NCI-H2029 (cell line): ENCODE measurements around the gene LDB2.
"Not testable (repeated sequence)": the region's sequence is repeated elsewhere in the genome, so short reads cannot be mapped to it uniquely, and the experiment has no call there.

Experiments used
- DNase-seq: peaks from one replicate; lab custom pipeline; 2025; lab: John Stamatoyannopoulos, UW

LDB2 gene

DNA sequence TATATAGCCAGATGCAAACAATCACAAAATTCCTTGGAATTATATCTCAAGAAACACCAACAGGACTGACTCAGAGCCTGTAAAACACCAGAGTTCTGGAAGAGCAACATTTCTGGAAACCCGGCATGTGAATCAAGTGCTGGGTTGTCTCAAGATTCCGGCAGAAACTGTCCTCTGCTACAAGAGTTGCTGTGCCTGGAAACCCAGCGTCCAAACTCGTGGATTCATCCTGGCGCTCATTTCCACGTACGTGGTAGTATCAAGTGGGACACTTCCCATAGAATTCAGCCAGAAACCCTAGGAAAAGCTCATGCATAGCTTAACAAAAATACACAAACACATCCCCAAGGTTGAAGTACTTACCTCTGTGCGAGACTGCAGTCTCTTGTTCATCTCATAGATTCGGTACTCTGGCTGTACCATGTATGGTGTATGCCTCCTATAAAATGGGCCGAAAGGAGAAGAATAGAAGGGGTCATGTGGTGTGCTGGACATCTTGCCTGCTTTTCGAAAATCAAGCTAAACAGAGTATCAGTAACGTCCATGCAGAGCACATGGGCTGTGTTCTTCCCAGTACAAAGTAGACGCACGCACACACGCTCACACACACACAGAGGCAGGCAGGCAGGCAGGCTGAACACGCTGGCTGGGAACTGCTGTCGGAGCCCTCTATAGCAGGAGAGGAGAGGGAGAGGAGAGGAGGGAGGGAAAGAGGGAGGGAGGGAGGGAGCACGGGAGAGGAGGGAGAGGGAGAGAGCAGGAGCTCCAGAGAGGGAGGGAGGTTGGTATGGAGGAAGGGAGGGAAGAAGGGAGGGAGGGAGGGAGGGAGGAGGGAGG is at the start of gene LDB2:
TSS of gene LDB2 (minus strand) at position 655 of the 837 bp plus-strand sequence.
- DNase-seq: no peak

DNA sequence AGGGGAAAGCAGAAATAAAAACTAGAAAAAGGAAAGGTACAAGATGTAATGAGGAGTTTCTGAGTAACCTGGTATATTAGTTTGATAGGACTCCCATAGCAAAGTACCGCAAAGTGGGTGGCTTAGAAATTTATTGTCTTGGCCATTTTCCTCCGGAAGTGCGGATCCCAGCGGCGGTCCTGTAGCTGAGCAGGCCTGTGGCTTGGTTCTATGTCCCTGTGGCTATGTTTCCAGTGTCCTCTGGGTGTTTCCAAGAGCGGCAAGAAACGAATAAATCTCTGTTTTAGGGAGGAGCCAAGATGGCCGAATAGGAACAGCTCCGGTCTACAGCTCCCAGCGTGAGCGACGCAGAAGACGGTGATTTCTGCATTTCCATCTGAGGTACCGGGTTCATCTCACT is 44.0 kb upstream of the LDB2 start:
- no peak for DNase-seq

DNA sequence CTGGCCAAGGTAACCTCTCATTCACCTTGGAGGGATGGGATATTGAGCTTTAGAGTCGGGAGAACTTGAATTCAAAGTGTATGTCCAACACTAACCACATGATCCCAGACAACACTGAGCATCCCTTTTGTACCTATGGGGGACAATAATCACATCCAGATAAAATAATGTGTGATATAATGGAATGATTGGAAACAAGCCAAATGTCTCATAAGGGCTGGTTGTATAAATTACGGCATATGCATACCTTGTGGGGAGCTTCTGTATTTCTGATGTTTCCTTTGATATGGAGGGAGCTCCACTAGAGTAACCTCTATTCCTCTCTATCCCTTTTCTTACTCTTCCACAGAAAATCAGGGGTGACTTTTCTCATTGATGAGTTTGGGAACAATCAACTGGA is 40.7 kb upstream of the LDB2 start:
- no peak for DNase-seq

DNA sequence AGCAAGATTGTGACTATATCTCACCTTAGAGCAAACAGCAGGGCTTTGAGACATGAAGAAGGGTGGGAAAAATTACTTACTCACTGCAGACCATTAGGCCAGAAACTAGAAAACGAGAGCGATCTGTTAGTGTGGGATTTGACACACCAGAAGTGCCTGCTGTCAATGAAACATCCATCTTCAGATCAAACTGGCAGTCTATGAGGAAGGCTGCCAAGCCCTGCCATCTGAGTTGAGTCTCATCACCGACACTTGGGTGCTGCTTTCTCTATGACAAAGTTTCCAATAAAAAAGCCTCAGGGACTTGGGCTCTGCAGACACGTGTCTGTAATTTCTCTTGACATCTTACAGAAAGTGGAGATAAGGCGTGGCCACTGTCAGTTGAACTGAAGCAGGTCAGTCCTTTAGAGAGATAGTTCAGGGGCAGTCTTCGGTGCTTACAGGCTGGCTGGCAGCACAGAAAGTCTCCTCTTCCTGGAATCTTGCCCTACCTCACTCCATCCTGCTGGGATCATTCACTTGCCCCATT is 40.1 kb upstream of the LDB2 start:
- no peak for DNase-seq

DNA sequence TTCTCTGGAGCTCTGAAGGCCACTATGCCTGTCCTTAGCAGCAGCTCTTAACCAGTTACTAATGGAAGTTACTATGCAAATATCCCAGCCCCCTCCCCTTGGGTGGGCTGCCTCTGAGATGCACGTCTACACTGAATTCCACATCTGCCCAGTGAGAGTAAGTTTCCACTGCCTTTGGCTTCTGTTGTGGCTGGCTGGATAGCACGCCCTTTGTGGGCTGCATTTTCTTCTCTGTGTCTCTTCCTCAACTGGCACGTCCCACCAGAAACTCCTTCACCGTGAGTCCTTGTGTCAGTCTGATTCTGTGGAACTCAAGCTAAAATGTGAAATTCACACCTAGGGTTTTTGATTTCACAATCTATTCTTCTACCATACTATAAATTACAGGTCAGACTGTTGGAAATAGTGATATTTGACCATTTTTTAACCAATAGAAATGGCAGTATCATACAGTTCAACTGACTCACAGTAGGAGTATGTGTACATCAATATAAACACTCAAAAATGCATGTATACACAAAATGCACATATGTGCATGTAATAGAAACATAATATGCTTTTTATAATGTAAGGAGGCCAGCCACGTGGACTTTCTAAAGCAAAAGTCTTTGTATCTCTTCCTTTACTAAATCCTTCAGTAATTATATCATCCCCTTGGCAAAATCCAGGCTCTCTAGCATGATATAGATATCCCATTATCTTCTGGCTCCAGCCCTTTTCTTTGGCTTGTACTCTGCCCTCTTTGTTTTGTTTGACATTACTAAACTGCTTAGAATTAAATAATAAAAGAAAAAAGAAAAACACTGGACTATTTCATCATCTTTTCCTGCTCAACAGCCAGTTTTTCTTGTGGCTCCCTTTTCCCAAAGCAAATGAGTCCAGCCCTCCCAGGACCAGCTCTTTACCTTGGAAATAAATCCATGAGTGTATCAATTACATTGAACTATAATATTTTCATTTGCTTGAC is 33.2 kb upstream of the LDB2 start:
- DNase-seq: no peak

DNA sequence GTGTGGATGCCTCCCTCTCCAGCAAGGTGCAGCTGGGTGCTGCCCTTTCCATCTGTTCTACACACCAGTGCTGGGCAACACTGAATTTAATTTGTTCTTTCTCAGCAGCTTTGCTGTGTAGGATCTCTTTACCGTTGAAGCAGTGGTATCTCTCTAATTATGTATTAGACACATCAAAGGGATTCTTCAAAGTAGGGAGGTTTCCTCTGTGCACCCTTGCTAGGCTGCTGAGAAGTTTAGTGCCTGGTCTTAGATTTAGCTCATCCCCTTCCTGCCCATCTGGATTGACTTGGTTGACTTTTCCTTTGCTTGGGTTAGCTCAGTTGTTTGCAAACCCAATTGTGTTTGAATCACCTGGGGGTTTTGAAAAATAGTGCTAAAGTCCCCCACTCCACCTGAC is 27.8 kb upstream of the LDB2 start:
- DNase-seq: no peak

DNA sequence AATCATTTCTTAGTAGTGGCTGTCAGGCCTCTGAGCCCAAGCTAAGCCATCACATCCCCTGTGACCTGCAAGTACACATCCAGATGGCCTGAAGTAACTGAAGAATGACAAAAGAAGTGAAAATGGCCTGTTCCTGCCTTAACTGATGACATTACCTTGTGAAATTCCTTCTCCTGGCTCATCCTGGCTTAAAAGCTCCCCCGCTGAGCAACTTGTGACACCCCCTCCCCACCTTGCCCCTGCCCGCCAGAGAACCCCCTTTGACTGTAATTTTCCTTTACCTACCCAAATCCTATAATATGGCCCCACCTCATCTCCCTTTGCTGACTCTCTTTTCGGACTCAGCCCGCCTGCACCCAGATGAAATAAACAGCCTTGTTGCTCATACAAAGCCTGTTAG is 20.3 kb upstream of the LDB2 start:
- DNase-seq: not testable (repeated sequence)

DNA sequence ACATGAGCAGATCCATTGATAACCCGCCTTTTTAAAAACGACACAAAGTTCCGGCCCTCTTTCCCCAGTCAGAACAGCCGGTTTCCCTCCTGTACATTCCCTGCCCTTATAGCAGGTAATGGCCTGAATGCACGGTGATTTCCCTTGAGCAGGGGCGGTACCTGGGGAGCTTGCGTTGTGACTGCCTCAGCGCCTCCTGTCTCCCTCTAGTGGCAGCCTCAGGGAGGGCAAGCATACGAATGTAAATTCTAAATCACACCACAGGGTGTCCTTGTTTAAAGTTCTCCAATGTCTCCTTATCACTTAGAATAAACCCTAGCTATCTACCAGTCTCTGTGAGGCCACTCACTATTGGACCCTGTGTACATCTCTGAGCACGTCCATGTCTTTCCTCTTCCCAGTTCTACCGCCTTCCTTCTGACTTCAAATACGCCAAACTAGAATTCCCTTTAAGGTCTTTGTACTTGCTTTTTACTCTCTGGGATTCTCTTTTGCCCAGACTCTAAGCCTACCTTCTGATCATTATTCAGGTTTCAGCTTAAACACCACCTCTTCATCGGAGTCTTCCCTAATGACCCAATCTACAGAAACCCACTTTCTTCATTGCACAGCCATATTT is 18.4 kb upstream of the LDB2 start:
- peak; percentile 10 for DNase-seq

DNA sequence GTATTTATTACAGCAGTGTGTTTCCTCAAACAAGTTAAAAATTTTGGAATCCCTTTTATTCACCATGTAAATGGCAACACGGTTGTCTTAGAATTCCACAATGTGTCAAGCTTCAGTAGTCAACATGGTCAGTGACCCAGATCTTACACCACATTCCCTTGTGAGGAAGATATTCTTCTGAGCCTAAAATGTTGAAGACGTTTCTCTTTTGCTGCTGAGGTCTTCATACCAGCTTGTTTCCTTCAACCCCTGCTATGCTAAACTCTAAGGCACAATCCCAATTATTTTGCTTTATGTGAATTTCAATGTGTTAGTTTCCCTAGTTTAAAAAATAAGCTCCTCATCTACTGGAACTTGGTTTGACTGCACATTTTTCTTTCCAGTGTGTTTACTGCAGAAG is 17.6 kb upstream of the LDB2 start:
- DNase-seq: no peak

DNA sequence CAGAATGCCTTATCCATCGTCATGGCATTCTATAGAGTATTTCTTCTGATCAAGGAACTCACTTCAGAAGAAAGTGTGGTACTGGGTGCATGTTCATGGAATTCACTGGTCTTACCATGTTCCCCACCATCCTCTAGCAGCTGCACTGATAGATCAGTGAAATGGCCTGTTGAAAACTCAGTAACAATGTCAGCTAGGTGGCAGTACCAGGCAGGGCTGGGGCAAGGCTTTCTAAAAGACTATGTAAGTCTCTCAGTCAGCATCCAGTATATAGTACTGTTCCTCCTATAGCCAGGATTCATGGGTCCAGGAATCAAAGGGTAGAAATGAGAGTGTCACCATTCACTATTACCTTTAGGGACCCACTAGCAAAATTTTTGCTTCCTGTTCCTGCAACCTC is 15.8 kb upstream of the LDB2 start:
- no peak for DNase-seq

DNA sequence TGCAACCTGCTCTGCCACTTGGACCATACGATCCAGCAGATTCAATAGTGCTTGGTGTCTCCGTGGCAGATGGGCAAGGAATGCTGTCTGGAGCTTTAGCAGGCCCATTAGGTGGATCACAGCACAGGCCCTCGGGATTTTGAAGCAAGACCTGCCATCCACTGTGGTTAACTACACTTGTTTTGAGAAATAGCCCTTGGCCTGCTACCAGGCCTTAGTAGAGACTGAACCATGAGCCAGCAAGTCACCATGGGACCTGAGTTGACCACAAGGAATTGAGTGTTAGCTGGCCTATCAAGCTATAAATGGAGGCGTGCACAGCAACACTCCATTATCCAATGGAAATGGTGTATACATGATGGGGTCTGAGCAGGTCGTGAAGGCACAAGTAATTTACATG is 14.5 kb upstream of the LDB2 start:
- no peak for DNase-seq

DNA sequence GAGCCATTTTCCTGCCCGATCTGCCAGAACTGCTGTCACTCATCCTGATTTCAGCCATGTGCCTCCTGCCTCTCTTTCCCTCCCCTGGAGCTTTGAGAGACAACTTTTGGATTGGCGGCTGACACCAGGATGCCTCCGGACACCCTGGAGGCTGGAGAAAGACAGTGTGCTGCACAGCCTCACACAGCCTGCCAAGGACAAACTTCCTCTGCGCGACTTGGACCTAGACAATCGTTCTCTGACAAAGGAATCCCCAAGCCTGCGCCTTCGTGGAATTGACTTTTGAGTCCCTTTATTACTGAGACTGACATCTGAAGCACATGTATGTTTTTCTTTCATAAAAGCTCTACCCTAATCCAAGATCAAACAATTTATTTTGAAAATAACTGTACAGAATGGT is 10.8 kb upstream of the LDB2 start:
- DNase-seq: no peak

DNA sequence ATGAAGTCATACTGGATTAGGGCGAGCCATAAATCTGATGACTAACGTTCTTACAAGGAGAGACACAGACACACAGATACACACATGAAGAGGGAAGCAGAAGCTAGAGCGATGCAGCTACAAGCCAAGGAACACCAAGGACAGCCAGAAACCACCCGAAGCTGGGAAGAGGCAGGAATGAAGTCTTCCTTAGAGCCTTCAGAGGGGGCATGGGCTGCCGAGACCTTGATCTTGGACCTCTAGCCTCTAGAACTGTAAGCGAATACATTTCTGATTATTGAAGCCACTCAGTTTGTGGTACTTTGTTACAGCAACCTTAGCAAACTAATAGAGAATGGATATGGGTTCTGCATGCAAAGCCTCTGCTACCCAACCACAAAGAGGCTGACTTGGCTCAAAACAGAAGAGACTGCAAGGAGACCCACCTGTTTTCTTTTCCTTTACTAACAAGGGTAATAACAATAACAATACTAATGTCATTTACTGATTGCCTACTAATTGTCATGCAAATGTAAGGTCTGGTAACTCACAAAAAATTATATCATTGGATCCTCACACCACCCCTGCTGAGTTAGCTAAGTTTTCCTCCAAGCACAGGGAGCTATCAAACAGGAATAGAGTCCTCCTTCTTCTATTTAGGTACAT is 10.1 kb upstream of the LDB2 start:
- no peak for DNase-seq

DNA sequence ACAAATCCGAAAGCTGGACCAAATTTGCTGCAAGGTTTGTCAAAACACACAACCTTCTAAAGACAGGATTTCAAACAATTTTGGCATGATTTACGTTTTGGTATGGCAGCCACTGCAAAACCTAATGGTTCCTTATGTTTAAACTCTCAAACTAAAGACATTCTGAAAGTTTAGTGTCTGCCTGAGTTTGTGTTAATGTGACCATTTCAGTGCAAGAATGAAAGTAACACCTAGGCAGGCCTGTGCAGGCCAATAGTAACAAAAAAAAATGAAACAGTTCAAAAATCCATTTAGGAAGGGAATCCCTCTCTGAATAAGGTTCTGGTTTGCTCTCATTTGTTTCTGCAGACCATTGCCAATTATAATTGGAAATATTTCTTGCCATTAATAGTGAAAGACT is 1.9 kb upstream of the LDB2 start:
- no peak for DNase-seq

DNA sequence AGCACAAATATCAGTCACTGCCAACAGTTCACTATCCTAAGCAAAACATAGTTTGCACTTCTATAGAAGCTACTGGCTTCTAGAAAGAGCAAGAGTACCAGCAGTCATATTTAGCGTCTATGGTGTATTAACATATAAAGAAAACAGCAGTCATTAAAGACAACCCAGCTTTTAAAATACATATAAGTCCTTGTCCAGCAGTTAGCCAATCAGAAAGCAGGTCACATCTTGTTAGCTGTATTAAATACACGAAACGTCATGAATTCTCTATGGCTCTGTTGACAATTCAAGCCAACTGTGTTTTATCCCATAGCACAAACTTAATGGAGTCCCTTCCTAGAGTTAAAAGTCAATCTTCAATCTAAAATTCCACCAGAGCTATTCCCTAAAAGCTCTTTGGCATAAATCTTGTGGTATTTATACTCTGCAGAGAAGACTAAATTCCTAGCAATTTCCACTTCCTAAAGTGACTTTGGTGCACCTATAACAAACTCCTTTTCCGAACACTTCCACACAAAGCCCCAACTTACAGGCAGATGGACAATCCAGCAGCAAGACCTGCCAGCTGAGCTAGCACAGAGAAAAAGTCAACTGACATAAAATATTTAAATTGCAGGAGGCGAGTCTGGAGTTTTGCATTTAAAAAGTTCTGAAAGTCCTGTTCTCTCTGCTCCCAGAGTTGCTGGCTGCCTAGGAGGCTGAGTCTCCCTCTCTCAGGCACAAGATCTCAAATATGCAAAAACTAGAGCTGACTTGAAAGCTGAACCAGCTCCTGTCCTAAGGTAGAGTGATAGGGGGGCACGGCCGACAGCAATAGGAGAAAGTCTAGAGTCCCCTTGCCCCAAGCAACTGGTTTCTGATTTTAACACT is 1.3 kb downstream of the LDB2 start:
- no peak for DNase-seq

DNA sequence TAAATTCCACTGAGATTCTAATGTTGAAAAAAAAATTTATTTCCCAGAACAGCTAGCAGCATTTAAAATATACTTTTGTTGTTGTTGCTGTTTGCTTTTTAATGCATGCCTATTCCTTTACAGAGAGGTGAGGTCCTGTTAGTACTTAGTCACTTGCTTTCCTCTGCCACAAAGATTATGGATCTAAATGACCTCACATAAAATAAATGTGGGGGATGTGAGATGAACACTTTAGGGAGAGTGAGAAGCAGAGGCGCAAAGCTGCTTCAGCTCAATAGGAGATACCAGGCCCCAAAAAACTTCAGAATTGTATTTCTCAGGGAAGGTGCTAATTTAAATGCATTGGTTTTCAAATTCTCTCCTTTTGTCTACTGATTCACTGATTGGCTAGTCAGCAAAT is 4.0 kb downstream of the LDB2 start:
- no peak for DNase-seq

DNA sequence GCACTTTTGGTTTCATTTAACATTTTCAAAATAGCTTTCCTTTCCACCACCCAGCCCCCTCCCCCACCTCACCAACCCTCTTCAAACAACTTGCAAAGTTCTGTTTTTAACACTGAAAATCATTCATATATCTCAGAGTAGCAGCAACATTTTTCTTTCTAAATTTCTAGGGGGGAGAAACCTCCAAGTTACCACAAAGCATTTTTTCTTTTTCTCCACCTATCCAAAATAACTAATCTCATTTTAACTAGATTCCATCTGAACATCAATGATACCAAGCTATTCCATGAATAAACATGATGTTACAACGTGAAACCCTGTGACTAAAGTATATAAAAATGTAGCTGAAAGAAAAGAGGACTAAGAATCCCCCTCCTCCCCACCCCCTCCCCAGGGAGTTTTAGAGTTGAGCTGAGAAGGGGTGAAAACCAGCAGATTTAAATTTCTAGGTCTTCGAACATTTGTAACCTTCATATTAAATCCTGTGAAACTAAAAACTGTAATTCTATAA is 5.2 kb downstream of the LDB2 start:
- DNase-seq: no peak

DNA sequence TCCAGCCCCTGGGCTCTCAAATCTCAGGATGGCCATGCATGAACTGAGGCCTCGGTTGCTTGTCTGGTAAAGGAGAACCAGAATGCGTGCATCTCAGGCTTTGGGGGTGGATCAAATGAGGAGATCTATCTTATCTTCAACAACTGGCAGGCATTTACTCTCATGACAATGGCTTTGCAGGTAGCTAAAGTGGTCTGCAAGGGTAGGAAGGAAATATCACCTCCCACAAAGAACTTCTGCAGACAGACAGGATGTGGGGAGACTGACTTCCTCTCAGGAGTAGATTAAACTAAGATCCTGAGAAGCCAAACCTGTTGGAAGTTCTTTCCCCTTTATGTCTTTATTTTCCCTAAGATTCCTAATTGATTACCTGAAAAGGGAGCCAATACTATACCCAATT is 7.8 kb downstream of the LDB2 start:
- no peak for DNase-seq

DNA sequence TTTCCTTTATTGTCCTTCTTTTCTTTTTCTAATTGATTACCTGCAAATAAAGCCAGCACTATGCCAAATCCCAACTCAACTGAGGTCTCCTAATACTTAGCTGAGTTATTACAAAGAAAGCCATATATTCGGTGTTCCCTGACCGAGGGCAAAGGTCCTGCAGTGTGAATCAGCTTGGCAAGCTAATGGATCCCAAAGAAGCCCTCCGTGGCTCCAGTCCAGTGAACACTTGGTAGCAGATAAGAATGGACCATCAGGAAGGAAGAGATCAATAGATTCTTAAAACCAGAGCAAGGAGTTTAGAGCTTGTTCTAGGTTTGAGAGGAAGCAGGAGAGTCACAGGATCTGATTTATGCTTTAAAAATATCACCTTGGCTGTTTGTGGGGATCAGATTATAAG is 8.5 kb downstream of the LDB2 start:
- no peak for DNase-seq

DNA sequence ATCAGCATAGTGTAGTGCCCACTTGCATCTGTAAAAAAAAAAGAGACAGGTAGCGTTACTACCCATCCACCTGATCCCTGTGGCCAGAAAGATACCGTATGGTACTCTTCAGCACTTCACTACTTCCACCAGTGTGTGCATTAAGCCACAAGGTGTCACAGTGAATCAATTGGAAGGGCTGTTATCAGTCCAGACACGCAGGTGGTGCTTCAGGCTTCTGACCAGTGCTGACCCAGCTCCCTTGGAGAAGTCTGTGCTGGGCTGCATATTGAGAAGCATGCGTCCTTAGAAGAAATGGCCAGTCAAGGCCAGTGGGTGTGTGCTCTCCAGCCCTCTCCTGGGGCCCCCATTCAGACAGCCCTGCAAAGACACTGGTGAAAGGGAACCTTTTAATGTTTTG is 10.6 kb downstream of the LDB2 start:
- no peak for DNase-seq
